Psoas muscle (tissue), 8 donors: ENCODE results near the gene STARD4. TPM values are rescaled to one million over a fixed set of nuclear protein-coding genes. Genes with fewer than 3 reads are reported as not detected.

Experiments used
- ATAC-seq, 4 donors: fragments of 200-7000 bp; cut with Tn5 transposase; one replicate each; pipeline ENCODE4 v1.9.1; 2020; ENCODE audit warnings: moderate library complexity in 3 of 4, mild to moderate bottlenecking in 2 of 4
- DNase-seq, 2 donors: peaks; one replicate each; pipeline ENCODE4 v3.0.0-alpha.2; 2020
- H3K27ac ChIP-seq: fragments of 200-600 bp; one replicate; pipeline ENCODE4 v1.8.0; 2022
- H3K27me3 ChIP-seq, 3 donors: fragments of 200-600 bp in 1 of 3; one replicate each; pipeline versions ENCODE4 v1.6.1 to v1.8.0; 2013 to 2022; ENCODE audit warnings: low read length in 2 of 3, mild to moderate bottlenecking in 2 of 3, moderate library complexity in 1 of 3; ENCODE audit not compliant: insufficient read depth in 3 of 3
- H3K36me3 ChIP-seq, 2 donors: fragments of 200-600 bp in 1 of 2; one replicate each; pipeline versions ENCODE4 v1.6.1 to v1.8.0; 2013 to 2022; ENCODE audit warnings: low read depth in 1 of 2, mild to moderate bottlenecking in 1 of 2, moderate library complexity in 1 of 2; ENCODE audit not compliant: insufficient read depth in 1 of 2
- H3K4me1 ChIP-seq: fragments of 200-600 bp; one replicate; pipeline ENCODE4 v1.8.0; 2022
- H3K4me3 ChIP-seq: fragments of 200-600 bp; one replicate; pipeline ENCODE4 v1.8.0; 2022; ENCODE audit warnings: mild to moderate bottlenecking
- H3K9me3 ChIP-seq: fragments of 200-600 bp; one replicate; pipeline ENCODE4 v1.8.0; 2022
- WGBS, 3 donors: extraction: QIAGEN DNeasy Blood & Tissue Kit; methylation state at CpG; one replicate each; pipeline versions ENCODE4 v1.1.6 to v1.1.7; 2013; 5-methylcytosine and 5-hydroxymethylcytosine counted together
- intact Hi-C, 2 donors: fragments of 100-400 bp; cut with DNase I; formaldehyde crosslinking; loops; one replicate each; pipeline versions ENCODE4 v1.11.0 to v1.14.2; 2022
- polyA plus RNA-seq, 3 donors: library from polyadenylated mRNA; stranded (reverse); fragments of 200-250 nt; gene quantifications; one replicate each; pipeline ENCODE4 v1.2.3, GENCODE V29; 2013
- total RNA-seq, 4 donors: library from RNA; stranded (reverse); fragmentation: NEBNext Ultra II Directional in 2 of 4; extraction: Animal tissue kit (Norgen Biotek cat#: 25700) in 2 of 4; gene quantifications; one replicate each; pipeline versions ENCODE4 v1.2.1 to v1.2.4, GENCODE V29; 2021 to 2023
- TF ChIP-seq, protein P1 (sequence below): fragments of 200-600 bp; IDR thresholded peaks from one replicate; pipeline ENCODE4 v1.8.0; 2022; ENCODE audit warnings: antibody characterized with exemption
- donor health status: healthy with polysubstance abuse.
- donor health status: DM: no; HTN: no; CAD: no; lungs with moderate emphysema.
- donor health status: Bipolar disorder and iron deficiency.
- donor health status: healthy.
- donor health status: DM: yes; HTN: yes; CAD: no.
- donor health status: DM: no; HTN: no; CAD: no.
- donor health status: DM: no; HTN: no; CAD: no.
- donor health status: DM: yes; HTN: yes; CAD: no.

Gene STARD4
- total and polyA plus RNA-seq, 7 donors, result 0.86 to 2.3 (median 1.3) TPM

DNA sequence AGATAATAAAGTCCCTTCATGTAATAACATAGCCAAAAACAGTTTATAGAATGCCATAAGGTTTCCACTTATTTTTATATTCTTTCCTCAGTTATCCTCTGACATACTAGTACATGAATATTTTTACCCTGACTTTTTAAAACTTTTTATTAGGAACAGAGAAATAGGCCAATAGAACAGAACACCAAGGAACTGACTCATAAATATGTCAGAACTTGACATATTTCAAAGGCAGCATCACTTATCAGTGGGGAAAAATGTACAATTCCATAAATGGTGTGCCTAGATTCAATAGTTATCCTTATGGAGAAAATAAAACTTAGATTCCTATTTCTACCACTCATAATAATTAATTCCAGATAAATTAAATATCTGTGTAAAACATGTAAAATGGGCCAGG is 9.4 kb downstream of the STARD4 start:
- peaks cover 0 to 17% of the 10 kb centered on the region in 2 donors for H3K36me3 ChIP-seq
- no peaks in the 10 kb centered on the region for H3K9me3 ChIP-seq
- intact Hi-C loops, result no loop called here
- no peak for DNase-seq
- H3K4me1 ChIP-seq, result no peaks in the 10 kb centered on the region
- ATAC-seq, result no peak
- H3K27me3 ChIP-seq, result no peaks in the 10 kb centered on the region
- TF ChIP-seq, protein P1, sequence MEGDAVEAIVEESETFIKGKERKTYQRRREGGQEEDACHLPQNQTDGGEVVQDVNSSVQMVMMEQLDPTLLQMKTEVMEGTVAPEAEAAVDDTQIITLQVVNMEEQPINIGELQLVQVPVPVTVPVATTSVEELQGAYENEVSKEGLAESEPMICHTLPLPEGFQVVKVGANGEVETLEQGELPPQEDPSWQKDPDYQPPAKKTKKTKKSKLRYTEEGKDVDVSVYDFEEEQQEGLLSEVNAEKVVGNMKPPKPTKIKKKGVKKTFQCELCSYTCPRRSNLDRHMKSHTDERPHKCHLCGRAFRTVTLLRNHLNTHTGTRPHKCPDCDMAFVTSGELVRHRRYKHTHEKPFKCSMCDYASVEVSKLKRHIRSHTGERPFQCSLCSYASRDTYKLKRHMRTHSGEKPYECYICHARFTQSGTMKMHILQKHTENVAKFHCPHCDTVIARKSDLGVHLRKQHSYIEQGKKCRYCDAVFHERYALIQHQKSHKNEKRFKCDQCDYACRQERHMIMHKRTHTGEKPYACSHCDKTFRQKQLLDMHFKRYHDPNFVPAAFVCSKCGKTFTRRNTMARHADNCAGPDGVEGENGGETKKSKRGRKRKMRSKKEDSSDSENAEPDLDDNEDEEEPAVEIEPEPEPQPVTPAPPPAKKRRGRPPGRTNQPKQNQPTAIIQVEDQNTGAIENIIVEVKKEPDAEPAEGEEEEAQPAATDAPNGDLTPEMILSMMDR, result no peak
- no peak overlapping the region for H3K27ac ChIP-seq
- H3K4me3 ChIP-seq, result no peak overlapping the region

DNA sequence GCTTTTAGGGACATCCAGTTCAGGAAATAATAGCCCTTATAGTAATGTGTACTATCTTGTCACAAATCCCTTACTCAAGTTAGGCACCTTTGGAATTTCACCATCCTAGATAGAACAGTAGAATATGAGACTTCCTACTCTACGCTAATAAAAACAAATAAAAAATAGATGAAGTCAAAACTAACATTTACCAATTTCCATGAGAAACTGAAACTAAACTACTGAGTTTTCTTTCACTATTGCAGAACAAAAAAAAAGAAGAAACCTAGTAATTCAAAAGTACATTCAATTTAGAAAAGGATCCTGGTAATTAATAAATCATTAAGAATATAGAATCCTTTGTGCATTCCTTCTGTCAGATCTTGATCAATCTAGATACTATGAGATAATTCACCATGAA is 14.0 kb downstream of the STARD4 start:
- Histone ChIP-seq H3K27ac (no peak overlapping the region), H3K27me3 (no peaks in the 10 kb centered on the region), H3K4me3 (no peak overlapping the region), H3K36me3 (peaks cover 0 to 17% of the 10 kb centered on the region in 2 donors), H3K4me1 (no peaks in the 10 kb centered on the region), H3K9me3 (no peaks in the 10 kb centered on the region)
- WGBS, 3 donors, result 85 to 93% (median 86%) methylated on average over 1 of the region's 1 CpG
- intact Hi-C loops, result no loop called here
- DNase-seq (no peak), ATAC-seq (no peak)
- TF ChIP-seq, protein P1, result no peak

DNA sequence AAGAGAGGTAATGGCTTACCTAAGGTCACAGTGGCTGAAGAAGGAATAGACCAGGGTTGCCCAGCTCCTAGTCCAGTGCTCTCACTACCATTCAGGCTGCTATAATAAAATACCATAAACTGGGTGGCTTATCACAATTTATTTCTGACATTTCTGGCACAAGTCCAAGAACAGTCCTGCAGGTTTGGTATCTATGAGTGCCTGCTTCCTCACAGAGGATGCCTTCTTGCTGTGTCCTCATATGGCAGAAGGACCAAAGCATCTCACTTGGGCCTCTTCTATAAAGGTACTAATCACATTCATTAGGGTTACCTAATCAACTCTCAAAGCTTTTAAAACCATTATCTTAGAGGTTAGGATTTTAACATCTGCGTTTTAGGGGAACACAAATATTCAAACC is 17.2 kb downstream of the STARD4 start:
- H3K4me1 ChIP-seq, result no peaks in the 10 kb centered on the region
- H3K27ac ChIP-seq, result no peak overlapping the region
- no peaks in the 10 kb centered on the region for H3K9me3 ChIP-seq
- peaks cover 0 to 12% of the 10 kb centered on the region in 2 donors for H3K36me3 ChIP-seq
- WGBS, 3 donors, result 94 to 100% (median 95%) methylated on average over 1 of the region's 1 CpG
- no peak for DNase-seq
- no peaks in the 10 kb centered on the region for H3K27me3 ChIP-seq
- intact Hi-C loops, result no loop called here
- TF ChIP-seq, protein P1, result no peak
- no peak overlapping the region for H3K4me3 ChIP-seq
- ATAC-seq, result no peak

DNA sequence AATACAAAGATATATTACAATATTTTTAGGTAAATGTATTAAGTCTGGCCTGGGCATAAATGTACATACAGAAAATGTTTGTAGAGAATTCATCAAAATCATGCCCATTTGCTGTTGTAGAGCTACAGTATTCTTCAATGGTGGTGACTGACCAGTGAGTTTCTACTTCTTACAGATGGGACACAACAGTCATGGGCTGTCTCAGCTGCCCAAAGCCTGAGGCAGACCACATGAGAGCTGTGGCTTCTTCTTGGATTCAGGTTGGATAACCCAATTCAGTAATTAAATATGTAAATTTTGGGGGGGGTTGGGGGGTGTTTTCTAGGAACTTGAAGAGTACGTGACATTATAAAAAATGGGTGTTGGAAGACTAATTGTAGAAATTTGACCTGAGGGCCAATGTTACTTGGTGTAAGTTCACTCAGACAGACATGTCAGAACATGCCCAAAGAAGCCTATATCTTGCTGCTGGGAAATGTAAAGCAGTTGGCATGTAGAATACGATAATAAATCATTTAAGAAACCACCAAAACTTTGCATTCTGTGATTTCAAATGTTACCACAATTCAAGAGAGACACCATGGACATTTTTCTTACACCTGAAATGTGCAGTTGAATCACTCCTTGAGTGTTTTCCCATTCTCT is 17.9 kb downstream of the STARD4 start:
- Histone ChIP-seq H3K4me3 (no peak overlapping the region), H3K27me3 (no peaks in the 10 kb centered on the region), H3K36me3 (peaks cover 0 to 5% of the 10 kb centered on the region in 2 donors), H3K9me3 (no peaks in the 10 kb centered on the region), H3K27ac (no peak overlapping the region), H3K4me1 (no peaks in the 10 kb centered on the region)
- DNase-seq, result no peak
- intact Hi-C loops, result no loop called here
- no peak for ATAC-seq
- 98 to 100% (median 99%) methylated on average over 2 of the region's 2 CpGs for WGBS, 3 donors
- TF ChIP-seq, protein P1, result no peak

DNA sequence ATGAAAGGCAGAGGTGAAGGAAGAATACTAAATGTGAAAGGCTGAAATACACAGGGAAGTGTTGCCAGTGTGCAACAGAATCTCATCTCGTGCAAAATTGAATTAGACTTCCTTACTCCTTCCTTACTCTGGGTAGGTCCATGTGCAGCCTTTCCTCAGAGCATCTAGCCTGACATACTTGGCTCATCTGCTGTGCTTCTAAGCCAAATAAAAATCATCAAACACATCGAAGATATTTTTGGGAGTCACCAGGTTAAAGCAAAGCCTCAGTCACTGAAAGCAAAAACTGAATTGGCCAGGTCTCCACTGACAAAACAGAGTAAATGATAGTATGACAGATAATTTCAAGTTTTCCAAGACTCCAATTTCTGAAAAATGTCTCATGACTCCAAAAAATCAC is 19.3 kb downstream of the STARD4 start:
- intact Hi-C loops, result no loop called here
- DNase-seq (no peak), ATAC-seq (no peak)
- no peaks in the 10 kb centered on the region for H3K36me3 ChIP-seq
- H3K27ac ChIP-seq, result no peak overlapping the region
- no peak overlapping the region for H3K4me3 ChIP-seq
- no peaks in the 10 kb centered on the region for H3K9me3 ChIP-seq
- TF ChIP-seq, protein P1, result no peak
- H3K27me3 ChIP-seq, result no peaks in the 10 kb centered on the region
- H3K4me1 ChIP-seq, result no peaks in the 10 kb centered on the region
- 56 to 68% (median 57%) methylated on average over 2 of the region's 2 CpGs for WGBS, 3 donors
